Fibroblast of skin of left biceps (primary cell): ENCODE measurements around the gene HS6ST3.

ENCODE experiments used
- DNase-seq, 2 experiments: peaks; one replicate each; pipeline ENCODE4 v3.0.0-alpha.2; 2013; ENCODE audit warnings: low read depth in 2 of 2

The HS6ST3 gene

DNA sequence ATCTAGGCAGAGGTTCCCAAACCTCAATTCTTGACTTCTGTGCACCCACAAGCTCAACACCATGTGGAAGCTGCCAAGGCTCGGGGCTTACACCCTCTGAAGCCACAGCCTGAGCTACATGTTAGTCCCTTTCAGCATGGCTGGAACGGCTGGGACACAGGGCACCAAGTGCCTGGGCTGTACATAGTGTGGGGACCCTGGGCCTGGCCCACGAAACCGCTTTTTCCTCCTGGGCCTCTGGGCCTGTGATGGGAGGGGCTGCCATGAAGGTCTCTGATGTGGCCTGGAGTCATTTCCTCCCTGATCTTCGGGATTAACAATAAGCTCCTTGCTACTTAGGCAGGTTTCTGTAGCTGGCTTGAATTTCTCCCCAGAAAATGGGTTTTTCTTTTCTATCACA is 108.1 kb downstream of the HS6ST3 start:
- DNase-seq, result no peak

DNA sequence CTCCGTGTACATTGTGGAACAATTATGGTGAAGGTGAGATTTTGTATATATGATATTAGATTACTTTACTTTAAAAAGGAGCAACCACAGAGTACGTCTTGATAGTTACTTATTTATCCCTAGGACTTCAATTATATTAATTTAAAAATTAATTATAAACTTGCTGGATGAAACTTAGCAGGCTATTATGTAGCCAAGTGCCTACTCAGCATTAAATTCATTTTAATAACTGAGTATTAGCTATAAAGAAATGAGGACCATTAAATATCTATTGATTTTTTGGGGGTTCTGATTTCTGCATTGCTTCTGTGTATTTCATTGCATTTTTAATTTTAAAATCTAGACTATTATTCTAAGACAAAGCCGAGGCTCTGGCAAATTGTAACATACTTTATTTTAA is 109.4 kb downstream of the HS6ST3 start:
- DNase-seq, result no peak

DNA sequence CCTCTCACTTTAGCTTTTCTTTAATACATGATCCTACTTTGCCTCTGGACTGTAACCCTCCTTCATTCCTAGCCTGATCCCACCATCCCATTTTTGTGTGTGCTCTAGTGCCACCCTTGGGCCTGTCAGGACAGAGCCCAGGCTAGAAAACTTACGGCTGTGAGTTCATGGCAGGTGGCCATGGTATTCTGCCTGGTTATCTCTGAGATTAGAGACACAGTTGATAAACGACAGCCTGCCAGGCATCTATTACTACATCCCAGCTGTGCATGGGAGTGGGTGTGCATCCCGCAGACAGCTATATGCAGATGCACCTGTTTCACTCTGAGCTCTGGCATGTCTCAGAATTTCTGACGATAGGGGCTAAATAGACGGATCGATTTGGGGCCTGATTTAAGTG is 110.9 kb downstream of the HS6ST3 start:
- no peak for DNase-seq

DNA sequence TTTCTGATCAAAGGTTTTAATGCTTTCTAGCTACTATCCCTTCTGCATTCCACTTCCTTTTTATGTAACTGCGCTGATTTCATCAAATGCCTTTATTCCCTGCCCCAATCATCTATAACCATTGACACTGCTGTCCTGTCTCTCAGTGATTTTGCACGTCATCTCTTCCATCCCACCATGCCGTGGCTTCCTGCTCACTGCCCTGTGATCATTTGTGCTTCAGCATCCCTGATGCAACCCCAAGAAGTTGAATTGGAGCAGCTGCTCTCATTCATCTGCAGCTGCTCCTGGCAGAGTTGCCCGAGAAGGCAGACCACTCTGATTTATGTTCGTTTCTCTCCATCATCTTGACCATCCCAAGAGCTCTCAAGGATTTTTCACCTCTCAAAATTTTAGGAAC is 112.4 kb downstream of the HS6ST3 start:
- no peak for DNase-seq

DNA sequence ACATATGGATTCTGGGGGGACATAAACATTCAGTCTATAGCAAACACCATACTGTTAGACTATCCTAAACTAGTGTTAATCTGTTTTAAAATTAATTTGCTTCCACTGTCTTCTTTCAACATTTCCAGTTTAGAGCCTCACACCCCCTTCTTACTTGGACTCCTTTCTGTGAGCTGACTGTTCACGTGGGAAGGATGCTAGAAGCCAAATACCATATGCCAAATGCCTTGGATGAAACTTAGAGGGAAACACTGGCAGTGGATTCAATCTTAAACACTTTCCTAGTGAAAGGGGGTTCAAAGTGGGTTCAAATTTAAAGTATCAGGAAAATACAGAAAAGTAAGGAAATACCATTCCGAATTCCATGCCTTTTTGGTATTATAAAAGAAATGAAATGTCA is 113.6 kb downstream of the HS6ST3 start:
- DNase-seq, result no peak

DNA sequence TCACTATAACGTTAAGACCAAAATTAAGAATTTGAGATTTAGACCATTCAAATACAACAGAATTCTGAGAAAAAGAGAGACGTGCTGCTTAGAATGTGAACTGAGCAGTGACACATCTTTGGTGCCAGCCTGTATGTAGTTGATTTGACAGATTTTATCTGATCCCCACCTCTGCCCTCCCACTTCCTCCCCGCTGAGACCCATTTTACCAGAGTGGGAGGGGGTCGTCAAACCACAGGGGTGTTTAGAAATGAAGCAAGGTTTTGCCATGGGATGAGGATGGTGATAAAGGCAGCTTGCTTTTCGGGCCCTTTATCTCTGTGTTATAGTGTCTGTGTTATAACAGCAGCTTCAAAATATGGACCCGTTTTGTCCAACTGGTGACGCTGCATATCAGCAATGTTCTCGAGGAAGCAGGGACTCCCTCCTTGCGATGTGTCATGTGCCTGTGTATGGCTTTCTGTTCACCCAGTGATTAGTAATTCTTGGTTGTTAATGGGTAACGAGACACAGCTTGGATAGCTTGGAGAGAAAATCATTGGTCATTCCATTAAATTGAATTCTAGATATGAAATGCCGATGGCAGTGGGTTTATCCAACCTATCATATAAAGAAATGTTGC is 125.0 kb downstream of the HS6ST3 start:
- no peak for DNase-seq

DNA sequence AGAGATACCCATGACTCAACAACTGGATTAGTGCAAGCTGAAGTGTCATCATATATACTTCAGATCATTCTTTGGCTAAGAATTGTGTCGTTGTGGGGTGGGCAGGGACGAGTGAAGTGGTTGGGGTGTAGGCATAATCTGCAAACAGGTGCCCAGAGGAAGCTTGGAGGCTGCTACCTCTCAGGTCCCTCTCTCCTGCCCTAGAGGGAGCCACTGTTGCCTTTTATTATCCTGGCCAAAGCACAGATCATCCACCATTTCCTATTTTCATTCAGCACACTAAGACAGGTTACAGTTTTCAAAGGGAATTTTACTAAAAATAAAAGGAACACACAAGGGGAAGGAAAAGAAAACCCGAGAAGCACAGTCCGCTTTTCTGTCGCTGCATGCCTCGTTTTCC is 126.6 kb downstream of the HS6ST3 start:
- DNase-seq, result no peak

DNA sequence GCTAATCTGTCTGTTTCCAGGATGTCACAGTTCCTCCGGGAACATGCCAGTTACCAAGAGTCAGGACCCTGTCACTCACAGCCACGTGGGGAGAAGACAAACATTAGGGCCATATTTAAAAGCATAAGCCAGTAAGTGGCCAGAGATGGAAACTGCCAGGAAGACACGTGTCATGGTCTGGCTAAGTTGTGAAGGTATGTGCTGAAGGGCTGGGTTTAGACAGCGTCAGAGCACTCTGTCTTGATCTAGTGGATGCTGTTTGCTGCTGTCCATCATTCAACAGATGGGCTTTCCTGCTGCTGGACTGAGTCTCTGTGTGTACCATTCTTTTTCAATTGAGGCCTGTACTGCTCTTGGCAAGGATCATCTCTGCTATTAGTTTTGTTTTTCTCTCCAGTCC is 128.6 kb downstream of the HS6ST3 start:
- DNase-seq, result no peak

DNA sequence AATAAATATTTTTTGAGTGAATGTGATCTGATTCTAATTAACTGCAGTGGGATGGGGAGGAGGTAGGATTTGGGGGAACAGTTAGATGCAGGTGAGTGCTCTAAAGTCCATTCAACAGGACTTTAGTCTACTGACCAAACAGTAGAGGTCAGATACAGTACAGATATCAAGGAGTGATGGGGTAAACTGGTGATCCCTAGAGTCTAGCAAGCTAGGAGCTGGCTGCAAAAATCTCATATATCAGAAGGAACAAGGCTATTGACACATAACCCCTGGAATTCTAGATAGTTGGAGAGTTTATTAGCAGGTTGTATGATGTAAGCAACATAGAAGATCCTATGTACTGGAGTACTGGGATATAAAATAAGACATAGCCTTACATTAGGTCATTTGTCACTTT is 131.6 kb downstream of the HS6ST3 start:
- no peak for DNase-seq

DNA sequence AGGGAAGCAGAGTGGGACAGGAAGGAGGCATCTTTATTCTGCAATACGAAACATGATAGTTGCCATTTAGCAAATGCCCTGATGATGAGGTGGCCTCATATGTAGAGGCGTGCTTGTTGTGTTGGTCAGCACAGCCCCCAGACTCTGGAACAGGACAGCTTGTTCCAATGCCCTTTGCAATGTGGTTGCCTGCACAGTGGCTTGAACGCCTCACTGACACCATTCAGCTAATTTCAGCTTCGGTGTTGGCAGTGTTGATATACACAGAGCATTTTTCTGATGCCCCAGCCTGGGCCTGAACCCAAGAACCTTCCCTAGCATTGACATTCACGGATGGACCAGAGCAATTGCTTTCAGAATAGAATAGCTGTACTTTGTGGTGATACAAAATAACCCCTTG is 133.3 kb downstream of the HS6ST3 start:
- no peak for DNase-seq

DNA sequence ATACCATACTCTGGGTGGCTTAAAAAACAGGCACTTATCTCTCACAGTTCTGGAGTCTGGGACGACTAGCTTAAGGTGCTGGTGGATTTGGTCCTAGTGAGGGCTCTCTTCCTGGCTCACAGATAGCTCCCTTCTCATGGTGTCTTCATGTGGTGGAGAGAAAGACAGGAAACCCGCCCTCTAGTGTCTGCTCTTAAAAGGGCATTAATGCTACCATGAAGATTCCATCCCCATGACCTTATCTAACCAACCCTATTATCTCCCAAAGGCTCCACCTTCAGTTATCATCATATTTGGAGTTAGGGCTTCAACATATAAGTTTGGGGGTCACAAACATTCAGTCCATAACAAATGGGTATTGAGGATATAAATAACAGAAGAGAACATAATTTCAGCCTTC is 139.4 kb downstream of the HS6ST3 start:
- DNase-seq, result no peak

DNA sequence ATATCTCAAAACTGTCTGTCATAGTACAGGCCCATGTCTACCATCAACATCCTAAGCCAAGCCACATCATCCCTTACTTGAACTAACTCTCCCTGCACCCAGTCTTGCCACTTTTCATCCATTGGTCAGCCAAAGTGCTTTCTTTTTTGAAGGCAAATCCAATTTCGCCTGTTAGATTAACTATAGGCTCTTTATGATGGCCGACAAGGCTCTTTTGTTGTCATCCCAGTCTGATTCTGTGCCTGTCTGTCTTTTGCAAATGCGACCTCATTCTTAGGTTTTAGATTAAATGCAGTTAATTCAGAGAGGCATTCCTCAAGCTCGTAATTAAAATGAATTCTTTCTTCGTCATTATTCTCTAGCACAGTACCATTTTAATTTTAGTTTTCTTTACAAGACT is 148.3 kb downstream of the HS6ST3 start:
- DNase-seq, result no peak

DNA sequence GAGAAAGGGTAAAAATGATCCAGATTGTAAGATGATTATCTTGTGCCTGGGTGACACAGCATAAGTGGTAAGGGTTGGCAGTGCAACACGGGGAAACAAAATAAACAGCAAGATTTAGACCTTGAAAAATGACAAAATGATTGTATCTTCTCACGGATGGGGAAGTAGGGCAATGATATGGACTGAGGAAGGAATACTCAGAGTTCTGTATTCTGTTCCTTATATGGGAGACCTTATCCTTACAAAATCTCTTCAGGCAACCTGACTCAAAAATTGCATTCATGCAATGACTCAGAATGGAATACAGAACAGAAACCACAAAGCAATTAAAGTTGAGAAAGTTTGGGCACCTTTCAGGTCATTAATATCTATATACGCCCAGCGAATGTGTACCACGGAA is 149.0 kb downstream of the HS6ST3 start:
- no peak for DNase-seq

DNA sequence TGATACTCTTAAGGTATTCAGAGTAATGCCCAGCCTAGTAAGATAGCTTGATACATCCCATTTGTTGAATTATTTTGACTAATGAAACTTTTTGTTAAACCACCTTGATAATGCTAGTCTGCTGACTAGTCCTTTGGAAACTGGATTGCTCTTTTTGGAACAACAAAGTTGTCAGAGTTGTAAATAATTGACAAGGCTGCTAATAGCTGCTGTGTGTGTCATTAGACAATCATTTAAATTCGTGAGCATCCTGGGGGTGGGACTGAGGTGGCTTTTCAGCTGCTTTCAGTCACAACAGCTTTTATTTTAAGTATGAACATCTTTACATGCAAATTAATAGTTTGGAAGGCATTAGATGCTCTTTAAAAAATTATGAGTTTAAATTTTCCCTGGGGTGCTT is 153.5 kb downstream of the HS6ST3 start:
- DNase-seq, result no peak

DNA sequence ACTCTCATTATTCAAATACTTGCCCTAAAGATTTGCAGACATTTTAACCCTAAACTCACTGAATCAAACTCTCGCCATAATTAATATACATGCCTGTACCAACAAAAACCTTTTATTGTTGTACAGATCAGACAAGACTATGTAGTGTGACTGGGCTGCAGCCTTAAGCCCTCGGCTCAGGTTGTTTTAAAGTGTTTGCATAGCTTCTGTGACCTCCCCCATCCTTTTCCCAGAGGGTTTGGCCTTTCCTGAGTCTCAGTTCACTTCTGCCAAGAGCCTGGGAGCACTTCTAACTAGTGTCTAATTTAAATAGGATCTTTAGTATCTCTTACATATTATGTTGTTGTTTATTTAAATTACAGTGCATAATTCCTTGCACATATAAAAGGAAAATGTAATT is 158.2 kb downstream of the HS6ST3 start:
- DNase-seq, result no peak

DNA sequence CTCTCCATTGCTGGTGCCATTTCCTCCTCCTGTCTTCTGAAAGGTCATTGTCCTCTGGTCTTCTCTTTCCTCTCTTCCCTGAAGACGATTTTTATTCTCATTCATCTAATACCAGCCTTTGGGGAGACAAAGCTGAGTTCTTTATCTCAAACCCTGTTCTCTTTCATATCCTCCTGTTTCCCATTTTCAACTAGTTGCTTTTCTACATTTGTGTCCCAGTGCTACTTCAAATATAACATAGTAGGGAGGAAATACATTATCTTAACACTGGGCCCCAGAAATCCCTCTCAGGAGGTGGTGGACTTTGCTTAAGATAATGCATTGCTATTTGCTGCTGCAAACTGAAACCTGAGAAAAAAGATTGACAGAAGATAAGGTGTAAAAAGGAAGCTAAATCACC is 159.1 kb downstream of the HS6ST3 start:
- no peak for DNase-seq

DNA sequence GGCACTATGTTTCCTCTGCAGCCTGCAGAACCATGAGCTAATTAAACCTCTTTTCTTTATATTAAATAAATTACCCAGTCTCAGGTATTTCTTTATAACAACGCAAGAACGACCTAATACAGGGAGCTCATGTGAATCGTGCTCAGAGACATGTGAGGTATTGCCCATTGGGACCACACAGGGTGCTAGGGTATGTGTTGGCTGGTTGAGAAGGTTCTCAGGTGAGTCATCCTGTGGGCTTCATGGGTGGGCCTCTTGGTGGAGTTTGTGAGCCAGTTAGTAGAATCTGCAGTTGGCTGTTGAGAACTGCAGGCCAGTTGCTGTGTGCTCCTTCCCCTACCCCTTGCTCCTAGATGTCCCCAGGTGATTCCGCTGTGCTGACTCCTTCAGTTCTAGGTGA is 163.0 kb downstream of the HS6ST3 start:
- no peak for DNase-seq

DNA sequence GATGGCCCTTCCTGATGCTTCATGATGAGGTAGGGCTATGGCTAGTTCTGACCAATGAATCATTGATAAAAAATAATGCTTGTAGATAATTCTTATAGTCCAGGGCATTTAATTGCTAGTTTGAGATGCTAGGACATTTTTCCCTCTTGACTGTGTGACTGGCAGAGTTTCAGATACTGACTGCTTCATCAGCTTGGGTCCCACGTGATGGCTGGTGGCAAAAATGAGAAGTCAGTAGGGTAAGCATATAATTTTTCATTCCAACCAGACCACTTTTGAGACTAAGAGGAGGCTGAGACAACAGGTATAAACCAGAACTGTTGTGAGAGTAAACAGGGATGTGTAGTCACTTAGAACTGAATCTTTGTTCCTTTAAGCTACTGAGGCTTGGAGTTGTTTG is 183.3 kb downstream of the HS6ST3 start:
- DNase-seq, result no peak

DNA sequence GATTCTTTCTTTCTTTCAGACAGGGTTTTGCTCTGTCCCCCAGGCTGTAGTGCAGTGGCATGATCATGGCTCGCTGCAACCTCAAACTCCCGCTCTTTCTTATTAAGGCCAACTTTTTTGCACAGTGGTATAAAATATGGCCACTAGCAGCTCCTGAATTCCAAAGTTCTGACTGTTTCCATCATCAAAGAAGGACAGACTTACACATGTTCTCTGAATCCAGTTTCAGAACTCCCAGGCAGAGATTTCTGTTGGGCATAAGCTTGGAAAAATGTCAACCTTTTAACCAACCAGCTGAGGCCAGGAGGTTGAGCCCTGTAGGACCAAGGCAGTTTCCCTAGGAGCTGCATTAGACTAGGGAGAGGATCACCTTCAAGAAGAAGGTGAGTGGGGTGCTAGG is 184.1 kb downstream of the HS6ST3 start:
- no peak for DNase-seq

DNA sequence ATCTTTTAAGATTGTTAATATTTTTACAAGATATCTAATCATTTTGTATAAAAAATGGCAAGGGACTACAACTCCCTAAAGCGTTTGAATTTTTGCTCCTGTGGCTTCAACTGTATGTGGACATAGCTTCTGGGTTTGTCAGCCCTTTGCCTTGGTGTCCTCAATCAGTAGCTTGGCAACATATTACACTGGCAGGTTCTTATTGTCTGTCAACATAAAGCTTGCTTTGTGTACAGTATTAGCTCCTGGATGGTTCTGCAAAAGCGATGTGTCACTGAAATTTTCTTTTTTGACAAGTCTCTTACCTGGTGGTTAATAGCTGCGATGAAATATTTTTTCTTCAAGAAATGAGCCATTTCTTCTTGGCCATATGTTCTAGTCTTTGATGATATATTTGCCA is 190.0 kb downstream of the HS6ST3 start:
- DNase-seq, result no peak

DNA sequence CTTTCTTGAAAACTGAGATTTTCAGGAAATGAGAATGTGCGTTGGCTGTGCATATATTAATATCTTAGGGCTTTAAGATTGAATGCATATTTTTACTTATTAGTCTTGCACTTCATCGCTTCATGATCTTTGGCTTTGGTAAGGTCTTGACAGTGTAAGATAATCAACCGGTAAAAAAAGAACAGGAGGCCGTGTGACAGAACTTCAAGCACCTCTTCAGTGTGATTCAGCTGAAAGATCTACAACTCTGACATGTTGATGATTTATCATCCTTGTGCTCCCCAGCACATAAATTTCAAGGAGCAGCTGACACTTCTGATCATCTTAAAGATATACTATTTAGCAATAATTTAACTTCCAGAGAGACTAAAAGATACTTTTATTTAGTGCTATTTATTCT is 195.1 kb downstream of the HS6ST3 start:
- DNase-seq, result no peak

DNA sequence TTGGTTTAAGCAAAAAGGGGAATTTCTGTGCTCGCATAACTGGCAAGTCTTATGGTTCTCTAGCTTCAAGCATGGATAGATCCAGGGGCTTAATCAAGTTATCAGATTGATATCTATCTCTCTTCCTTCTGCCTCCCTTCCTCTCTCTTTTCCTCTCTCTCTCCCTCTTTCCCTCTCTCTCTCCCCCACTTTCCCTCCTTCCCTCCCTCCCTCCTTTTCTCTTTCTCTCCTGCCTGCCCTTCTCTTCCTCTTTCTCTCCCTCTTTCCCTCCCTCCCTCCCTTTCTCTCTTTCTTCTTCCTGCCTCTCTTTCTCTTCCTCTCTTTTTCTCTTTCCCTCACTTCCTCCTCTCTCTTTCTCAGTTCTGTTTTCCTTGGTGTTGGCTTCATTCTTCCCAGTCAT is 195.8 kb downstream of the HS6ST3 start:
- no peak for DNase-seq

DNA sequence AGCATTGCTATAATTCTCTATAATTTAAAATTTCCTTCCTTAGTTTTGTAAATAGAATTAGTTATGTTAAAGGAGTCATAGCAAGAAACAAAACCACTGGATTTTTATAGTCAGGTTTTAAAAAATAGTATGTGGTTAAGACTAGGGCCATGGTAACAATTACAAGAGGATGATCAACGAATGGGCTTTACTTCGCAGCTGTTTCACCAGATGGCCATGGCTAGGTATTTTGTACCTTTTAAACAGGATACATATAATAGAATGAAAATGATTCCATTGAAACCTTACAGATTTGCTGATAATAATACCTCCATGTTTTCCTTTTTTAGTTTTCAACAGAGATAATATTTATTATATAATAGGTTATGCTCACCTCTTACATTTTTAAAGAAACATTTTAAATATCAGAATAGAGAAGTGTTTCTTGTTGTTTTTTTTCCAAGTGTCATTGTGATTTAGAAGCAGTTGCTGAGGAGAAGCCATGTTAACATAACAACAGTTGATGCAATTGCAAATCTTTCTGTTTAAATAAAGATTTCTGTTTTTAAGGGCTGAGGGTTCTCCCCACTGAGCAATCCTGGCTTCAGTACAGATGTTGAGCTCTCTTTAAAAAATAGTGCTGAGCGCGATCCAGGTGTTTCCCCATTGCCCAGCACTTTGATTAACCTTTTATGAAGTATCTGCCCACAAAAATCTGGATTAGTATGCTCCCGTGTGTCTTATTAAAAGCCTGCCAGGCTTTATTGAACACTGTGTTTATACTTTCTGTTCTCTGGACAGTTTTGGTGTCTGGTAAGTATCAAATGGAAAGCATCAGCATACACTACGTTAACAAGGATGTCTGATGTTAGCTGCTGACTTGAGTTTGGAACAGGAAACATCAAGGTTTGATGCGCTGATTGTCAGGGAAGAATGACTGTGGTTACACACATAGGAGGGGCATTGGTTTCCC is 205.3 kb downstream of the HS6ST3 start:
- DNase-seq, result no peak

DNA sequence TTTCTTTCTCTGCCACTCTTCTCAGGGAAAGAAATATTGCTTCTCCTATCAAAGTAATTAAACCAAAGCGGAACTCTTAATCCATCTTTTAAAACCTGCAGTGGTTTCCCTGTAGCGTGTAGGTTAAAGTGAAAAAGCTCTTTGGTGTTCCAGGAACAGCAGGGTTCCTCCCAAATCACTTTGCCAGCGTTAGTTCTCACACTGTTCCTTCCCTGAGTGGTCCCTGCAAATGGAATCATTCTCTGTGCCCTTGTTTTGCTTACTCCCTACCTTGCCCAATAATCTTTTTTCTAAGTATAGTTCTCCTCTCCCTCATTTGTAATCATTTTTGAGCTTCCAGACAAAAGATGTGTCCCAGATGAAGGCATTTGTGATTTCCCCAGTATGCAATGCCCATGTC is 207.5 kb downstream of the HS6ST3 start:
- DNase-seq, result no peak
